ENCODE data around the gene AFF4.
A peak's percentile ranks its signal among the peaks of the same experiment; 100 is the strongest.
"Not testable (repeated sequence)": the region's sequence is repeated elsewhere in the genome, so short reads cannot be mapped to it uniquely, and the experiment has no call there.

The AFF4 gene

GRCh38 chr5:132887283-132887682 is 76.2 kb downstream of the AFF4 start:
- no peak for DNase-seq

GRCh38 chr5:132886064-132886823 is 77.2 kb downstream of the AFF4 start:
- DNase-seq: no peak

GRCh38 chr5:132884548-132884947 is 78.9 kb downstream of the AFF4 start:
- DNase-seq: no peak

GRCh38 chr5:132883261-132883834 is 80.1 kb downstream of the AFF4 start:
- DNase-seq: peak; percentile 29

GRCh38 chr5:132877938-132878337 is 85.5 kb downstream of the AFF4 start:
- no peak for DNase-seq

- no peak for DNase-seq
Observed at GRCh38 chr5:132877466-132877865, 86.0 kb downstream of the AFF4 start.

GRCh38 chr5:132876020-132876759 is 87.2 kb downstream of the AFF4 start:
- no peak for DNase-seq

GRCh38 chr5:132873930-132874271 is 89.5 kb downstream of the AFF4 start:
- DNase-seq: no peak

- DNase-seq: no peak
Observed at GRCh38 chr5:132873119-132873929, 90.1 kb downstream of the AFF4 start, which contains the start of gene LEAP2. TSS of gene LEAP2 (plus strand) at chr5:132873668. CDS start at chr5:132873695, 27 bp downstream.

GRCh38 chr5:132872788-132873118 is 90.7 kb downstream of the AFF4 start:
- no peak for DNase-seq

GRCh38 chr5:132871459-132872284 is 91.8 kb downstream of the AFF4 start:
- DNase-seq: no peak

GRCh38 chr5:132870801-132871200 is 92.6 kb downstream of the AFF4 start:
- DNase-seq: no peak

GRCh38 chr5:132868754-132869153 is 94.7 kb downstream of the AFF4 start:
- DNase-seq: no peak

- DNase-seq: no peak
Observed at GRCh38 chr5:132867046-132867451, 96.4 kb downstream of the AFF4 start.

GRCh38 chr5:132866342-132867045 is 96.9 kb downstream of the AFF4 start, which contains the start of the genes GDF9 and UQCRQ:
TSS of gene GDF9 (minus strand) at chr5:132866469. CDS start at chr5:132864533, 1,936 bp downstream.
TSS of gene UQCRQ (plus strand) at chr5:132866642. CDS start at chr5:132866882, 240 bp downstream.
- peak; percentile 92 for DNase-seq

- no peak for DNase-seq
Observed at GRCh38 chr5:132865668-132866341, 97.6 kb downstream of the AFF4 start.

GRCh38 chr5:132860742-132861141 is 102.7 kb downstream of the AFF4 start:
- DNase-seq: no peak

GRCh38 chr5:132859889-132860437 is 103.5 kb downstream of the AFF4 start:
- DNase-seq: no peak

GRCh38 chr5:132856011-132856410 is 107.4 kb downstream of the AFF4 start:
- no peak for DNase-seq

- not testable (repeated sequence) for DNase-seq
Observed at GRCh38 chr5:132854992-132855391, 108.4 kb downstream of the AFF4 start.
